Jurkat, Clone E6-1 (cell line): Measurements from ENCODE around the gene ENTHD1.
"Not testable (repeated sequence)": the region's sequence is repeated elsewhere in the genome, so short reads cannot be mapped to it uniquely, and the experiment has no call there.

ENCODE experiments used
- DNase-seq: peaks from one replicate; pipeline ENCODE4 v3.0.0-alpha.2; 2011; ENCODE audit warnings: low read depth, low spot score
- H3K4me3 ChIP-seq: 2 replicates; pipeline ENCODE4 v1.5.1; 2011; ENCODE audit warnings: mild to moderate bottlenecking, low read length, control low read depth, moderate library complexity

ENTHD1 gene

GRCh38 chr22:39869797-39870196, 23.8 kb downstream of the ENTHD1 start:
- DNase-seq: not testable (repeated sequence)

DNA sequence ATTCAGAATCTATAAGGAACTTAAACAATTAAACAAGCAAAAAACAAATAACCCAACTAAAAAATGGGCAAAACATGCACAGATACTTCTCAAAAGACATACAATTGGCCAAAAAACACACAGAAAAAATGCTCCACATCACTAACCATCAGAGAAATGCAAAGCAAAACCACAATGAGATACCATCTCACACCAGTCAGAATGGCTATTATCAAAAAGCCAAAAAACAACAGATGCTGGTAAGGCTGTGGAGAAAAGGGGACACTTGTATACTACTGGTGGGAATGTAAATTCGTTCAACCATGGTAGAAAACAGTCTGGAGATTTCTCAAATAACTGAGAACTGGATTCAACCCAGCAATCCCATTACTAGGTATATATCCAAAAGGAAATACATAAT, 24.8 kb downstream of the ENTHD1 start:
- DNase-seq: no peak
- no peak overlapping the region for H3K4me3 ChIP-seq

More at GRCh38 chr22:39869797-39870196, 23.8 kb downstream of the ENTHD1 start:
- not testable (repeated sequence) for H3K4me3 ChIP-seq

GRCh38 chr22:39859903-39860588, 33.5 kb downstream of the ENTHD1 start:
- DNase-seq: peak; percentile 6
- no peak overlapping the region for H3K4me3 ChIP-seq

- no peak for DNase-seq
- no peak overlapping the region for H3K4me3 ChIP-seq
Observed at GRCh38 chr22:39856588-39856987, 37.0 kb downstream of the ENTHD1 start.

GRCh38 chr22:39852799-39853198, 40.8 kb downstream of the ENTHD1 start:
- H3K4me3 ChIP-seq: no peak overlapping the region
- no peak for DNase-seq

DNA sequence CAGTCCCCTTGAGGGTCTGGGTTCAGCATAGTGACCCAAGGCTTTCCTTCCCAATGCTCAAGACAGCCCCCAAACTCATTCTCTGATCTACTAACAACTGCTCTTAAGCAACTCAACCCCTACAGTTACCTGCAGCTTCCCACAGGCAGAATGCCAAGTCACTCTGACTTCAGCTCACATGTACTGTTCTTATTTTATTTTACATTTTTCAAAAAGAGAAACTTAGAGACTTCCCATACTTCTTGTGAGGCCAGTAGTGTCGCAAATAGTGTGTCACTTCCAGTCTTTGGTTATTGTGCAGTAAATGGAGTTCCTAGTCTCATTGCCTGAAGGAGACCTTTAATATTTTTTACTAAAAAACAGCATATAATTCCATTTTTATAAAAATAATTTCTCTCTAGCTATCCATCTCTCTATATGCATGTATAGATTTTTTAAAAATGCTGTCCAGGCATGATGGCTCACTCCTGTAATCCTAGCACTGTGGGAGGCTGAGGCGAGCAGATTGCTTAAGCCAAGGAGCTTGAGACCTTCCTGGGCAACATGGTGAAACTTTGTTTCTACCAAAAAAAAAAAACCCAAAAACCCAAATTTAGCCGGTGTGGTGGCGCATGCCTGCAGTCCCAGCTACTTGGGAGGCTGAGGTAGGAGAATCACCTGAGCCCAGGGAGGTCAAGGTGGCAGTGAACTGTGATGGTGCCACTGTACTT, 41.8 kb downstream of the ENTHD1 start:
- H3K4me3 ChIP-seq: no peak overlapping the region
- DNase-seq: no peak

DNA sequence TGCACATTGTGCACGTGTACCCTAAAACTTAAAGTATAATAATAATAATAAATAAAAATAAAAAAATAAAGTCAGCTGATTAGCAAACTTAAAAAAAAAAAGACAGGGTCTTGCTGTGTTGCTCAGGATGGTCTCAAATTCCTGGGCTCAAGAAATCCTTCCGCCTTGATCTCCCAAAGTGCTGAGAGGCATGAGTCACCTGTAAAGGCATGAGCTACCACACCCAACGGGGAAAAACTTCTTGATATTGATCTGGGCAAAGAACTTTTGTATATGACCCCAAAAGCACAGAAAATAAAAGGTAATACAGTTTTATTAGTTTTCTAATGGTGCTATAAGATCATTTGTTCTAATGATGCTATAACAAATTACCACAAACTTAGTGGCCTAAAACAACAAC, 46.1 kb downstream of the ENTHD1 start:
- no peak overlapping the region for H3K4me3 ChIP-seq
- DNase-seq: no peak

- not testable (repeated sequence) for H3K4me3 ChIP-seq, DNase-seq
Observed at GRCh38 chr22:39846539-39846938, 47.0 kb downstream of the ENTHD1 start.

- H3K4me3 ChIP-seq: no peak overlapping the region
- no peak for DNase-seq
Observed at GRCh38 chr22:39845529-39845928, 48.0 kb downstream of the ENTHD1 start.

- DNase-seq: peak; percentile 83
- H3K4me3 ChIP-seq: no peak overlapping the region
Observed at GRCh38 chr22:39839917-39840510, 53.5 kb downstream of the ENTHD1 start.

DNA sequence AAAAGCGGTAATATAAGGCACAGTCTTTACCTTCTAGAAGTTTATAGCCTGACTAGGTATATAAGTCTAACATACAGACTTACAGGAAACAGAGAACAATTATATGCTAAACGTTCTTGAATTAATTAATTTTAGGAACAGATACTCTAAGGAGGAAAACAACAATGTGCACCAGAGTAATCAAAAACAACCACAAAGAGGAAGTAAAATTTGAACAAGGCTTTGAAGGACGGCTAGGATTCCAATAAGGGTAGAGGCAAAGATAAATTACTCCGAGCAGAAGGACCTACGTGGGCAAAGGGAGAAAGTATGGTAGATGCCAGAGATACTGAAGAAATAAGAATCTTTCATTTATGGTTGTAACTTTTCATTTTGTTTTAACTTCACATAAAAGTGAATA, 54.4 kb downstream of the ENTHD1 start:
- no peak overlapping the region for H3K4me3 ChIP-seq
- DNase-seq: no peak

DNA sequence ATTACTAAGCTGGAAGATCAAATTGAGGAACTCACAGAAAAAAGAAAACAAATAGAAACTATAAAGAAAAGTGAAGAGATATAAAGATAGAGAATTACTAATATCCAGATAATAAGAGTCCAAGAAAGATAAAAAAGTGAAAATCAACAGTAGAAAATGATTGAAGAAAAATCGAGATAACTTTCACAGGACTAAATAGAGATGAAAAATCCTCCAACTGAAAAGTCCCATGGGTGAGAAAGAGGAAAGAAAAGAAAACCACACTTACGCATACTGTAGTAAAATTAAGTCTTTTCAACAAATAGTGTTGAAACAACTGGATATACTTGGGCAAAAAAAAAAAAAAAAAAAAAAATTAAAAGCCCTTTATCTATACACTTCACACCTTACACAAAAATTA, 60.0 kb downstream of the ENTHD1 start:
- DNase-seq: no peak
- no peak overlapping the region for H3K4me3 ChIP-seq

GRCh38 chr22:39833093-39833492, 60.5 kb downstream of the ENTHD1 start:
- no peak overlapping the region; the same call in 1 of the 2 replicates for H3K4me3 ChIP-seq
- DNase-seq: no peak

DNA sequence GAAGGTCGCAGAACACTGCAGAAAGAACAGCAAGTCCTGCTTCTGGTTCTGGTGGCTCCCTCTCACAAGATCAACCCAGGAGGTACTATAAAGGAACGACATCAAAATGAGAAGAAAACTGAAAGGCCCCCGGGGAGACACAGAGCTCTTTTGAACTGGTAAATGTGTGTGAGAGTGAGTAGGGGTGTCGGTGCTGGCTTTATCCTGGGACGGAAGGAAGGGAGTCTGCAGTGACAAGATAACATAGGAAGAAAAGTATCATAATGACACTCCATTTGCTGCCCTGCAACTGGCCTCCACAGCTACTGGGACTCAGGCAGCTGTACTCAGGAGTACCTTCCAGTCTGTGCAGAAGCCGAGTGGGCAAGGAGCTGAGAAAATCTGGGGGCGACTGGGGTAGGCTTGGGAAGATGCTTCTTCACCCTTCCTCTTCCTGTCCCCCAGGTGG, 60.9 kb downstream of the ENTHD1 start:
- peak; percentile 63 for DNase-seq

DNA sequence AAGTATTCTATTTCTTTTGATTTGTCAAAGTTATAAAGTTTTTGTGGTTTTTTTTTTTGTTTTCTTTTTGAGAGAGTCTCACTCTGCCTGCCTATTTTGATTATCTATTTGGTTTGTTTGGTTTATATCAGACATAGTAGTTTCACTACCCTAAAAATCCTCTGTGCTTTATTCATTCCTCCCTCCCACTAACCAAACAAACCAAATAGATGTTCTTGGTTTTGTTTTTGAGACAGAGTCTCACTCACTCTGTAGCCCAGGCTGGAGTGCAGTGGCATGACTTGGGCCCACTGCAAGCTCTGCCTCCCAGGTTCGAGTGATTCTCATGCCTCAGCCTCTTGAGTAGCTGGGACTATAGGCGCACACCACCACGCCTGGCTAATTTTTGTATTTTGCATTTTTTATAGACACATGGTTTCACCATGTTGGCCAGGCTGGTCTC, 67.9 kb downstream of the ENTHD1 start:
- no peak for DNase-seq
- no peak overlapping the region for H3K4me3 ChIP-seq

More for the DNA sequence above, 60.9 kb downstream of the ENTHD1 start:
- peak overlapping the region; percentile 20 for H3K4me3 ChIP-seq

GRCh38 chr22:39821008-39821407, 72.6 kb downstream of the ENTHD1 start:
- H3K4me3 ChIP-seq: no peak overlapping the region
- DNase-seq: no peak

- DNase-seq: no peak
- no peak overlapping the region for H3K4me3 ChIP-seq
Observed at GRCh38 chr22:39820256-39820655, 73.3 kb downstream of the ENTHD1 start.

- no peak for DNase-seq
- no peak overlapping the region for H3K4me3 ChIP-seq
Observed at GRCh38 chr22:39819429-39819828, 74.1 kb downstream of the ENTHD1 start.

DNA sequence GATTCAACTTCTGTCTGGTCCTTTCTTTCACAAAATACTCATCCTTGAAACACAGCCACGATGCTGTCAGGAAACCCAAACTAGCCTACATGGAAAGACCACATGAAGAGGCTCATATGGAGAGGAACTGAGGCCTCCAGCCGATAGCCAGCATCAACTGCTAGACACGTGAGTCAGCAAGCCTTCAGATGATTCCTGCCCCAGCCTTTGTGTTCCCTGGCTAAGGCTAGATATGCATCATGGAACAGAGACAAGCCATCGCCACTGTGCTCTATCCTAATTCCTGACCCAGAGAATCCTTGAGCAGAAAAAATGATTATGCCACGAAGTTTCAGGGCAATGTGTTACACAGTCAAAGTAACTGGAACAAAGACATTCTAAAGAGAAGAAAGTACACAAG, 75.5 kb downstream of the ENTHD1 start:
- no peak overlapping the region for H3K4me3 ChIP-seq
- no peak for DNase-seq

DNA sequence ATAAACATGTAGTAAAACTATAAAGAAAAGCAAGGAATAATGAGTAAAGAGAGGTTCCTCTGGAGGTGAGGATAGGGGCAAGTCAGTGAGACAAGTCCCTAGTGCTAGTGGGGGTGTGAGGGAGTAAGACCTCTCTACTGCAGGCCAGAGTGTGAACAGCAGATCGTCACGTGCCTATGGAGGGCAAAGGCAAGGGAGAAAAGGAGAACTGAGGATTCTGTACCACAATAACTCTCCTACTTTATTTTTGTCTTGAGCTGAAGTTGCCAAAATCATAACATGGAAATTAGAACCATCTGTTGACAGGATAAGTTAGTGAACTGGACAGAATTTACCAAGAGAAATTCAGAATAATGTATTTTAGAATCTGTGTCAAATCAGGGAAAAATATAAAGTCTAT, 77.6 kb downstream of the ENTHD1 start:
- no peak for DNase-seq
- H3K4me3 ChIP-seq: no peak overlapping the region
